NCI-H82 treated with DMSO at 0.1 percent for 48 hours (cell line): Measurements from ENCODE around the gene RPS6KB2.

Experiments used
- DNase-seq: peaks from one replicate; lab custom pipeline; 2025; ENCODE audit not compliant: unreplicated experiment; lab: John Stamatoyannopoulos, UW

The RPS6KB2 gene

GRCh38 chr11:67428052-67429001, at the start of gene RPS6KB2:
TSS of gene RPS6KB2 (plus strand) at chr11:67428494. CDS start at chr11:67428546, 52 bp downstream.
- DNase-seq = peak; percentile 86

- no peak for DNase-seq
Measured at GRCh38 chr11:67378544-67378943, 49.8 kb upstream of the RPS6KB2 start.

GRCh38 chr11:67379061-67380058, 48.9 kb upstream of the RPS6KB2 start:
- no peak for DNase-seq

GRCh38 chr11:67381244-67381972, 46.9 kb upstream of the RPS6KB2 start:
- no peak for DNase-seq

- DNase-seq = peak; percentile 29
Measured at GRCh38 chr11:67382276-67383136, 45.8 kb upstream of the RPS6KB2 start.

GRCh38 chr11:67384851-67385366, 43.4 kb upstream of the RPS6KB2 start:
- DNase-seq = no peak

- DNase-seq = no peak
Measured at GRCh38 chr11:67387069-67387468, 41.2 kb upstream of the RPS6KB2 start.

GRCh38 chr11:67387518-67387917, 40.8 kb upstream of the RPS6KB2 start:
- DNase-seq = no peak

- peak; percentile 10 for DNase-seq
Measured at GRCh38 chr11:67389477-67389876, 38.8 kb upstream of the RPS6KB2 start.

- DNase-seq = no peak
Measured at GRCh38 chr11:67390947-67391303, 37.4 kb upstream of the RPS6KB2 start.

GRCh38 chr11:67391304-67392182, 36.8 kb upstream of the RPS6KB2 start, which contains the start of gene RAD9A:
TSS of gene RAD9A (plus strand) at chr11:67391986. CDS start at chr11:67392045, 59 bp downstream.
- peak; percentile 57 for DNase-seq

- DNase-seq = no peak
Measured at GRCh38 chr11:67392183-67392715, 36.0 kb upstream of the RPS6KB2 start.

- no peak for DNase-seq
Measured at GRCh38 chr11:67393437-67393836, 34.9 kb upstream of the RPS6KB2 start.

GRCh38 chr11:67393990-67394389, 34.3 kb upstream of the RPS6KB2 start:
- DNase-seq = no peak

- no peak for DNase-seq
Measured at GRCh38 chr11:67395555-67396258, 32.6 kb upstream of the RPS6KB2 start.

GRCh38 chr11:67396259-67396581, 32.1 kb upstream of the RPS6KB2 start:
- no peak for DNase-seq

GRCh38 chr11:67396587-67397389, 31.5 kb upstream of the RPS6KB2 start:
- DNase-seq = no peak
